ENCODE measurements around the gene PNMA8A.

DNA sequence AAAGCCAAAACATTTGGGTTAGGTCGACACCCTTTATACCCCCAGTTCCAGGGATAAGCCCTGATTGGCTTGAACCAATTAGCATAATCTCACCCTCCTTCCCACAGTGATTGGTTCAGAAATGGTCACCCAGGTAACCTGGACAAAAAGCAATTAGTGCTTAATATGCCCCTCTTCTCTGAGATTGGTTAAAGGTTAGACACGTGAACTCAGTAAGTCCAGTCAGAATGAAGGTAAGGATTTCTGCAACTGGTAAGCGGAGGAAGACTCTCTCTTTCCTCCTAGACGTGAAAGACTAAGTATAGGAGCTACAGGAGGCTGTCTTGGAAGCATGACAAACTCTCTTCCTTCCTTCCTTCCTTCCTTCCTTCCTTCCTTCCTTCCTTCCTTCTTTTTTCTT lies 41.4 kb downstream of the PNMA8A start:
- TF ChIP-seq, protein P1, sequence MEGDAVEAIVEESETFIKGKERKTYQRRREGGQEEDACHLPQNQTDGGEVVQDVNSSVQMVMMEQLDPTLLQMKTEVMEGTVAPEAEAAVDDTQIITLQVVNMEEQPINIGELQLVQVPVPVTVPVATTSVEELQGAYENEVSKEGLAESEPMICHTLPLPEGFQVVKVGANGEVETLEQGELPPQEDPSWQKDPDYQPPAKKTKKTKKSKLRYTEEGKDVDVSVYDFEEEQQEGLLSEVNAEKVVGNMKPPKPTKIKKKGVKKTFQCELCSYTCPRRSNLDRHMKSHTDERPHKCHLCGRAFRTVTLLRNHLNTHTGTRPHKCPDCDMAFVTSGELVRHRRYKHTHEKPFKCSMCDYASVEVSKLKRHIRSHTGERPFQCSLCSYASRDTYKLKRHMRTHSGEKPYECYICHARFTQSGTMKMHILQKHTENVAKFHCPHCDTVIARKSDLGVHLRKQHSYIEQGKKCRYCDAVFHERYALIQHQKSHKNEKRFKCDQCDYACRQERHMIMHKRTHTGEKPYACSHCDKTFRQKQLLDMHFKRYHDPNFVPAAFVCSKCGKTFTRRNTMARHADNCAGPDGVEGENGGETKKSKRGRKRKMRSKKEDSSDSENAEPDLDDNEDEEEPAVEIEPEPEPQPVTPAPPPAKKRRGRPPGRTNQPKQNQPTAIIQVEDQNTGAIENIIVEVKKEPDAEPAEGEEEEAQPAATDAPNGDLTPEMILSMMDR (IDR thresholded peaks at IDR 0.05), result no peak
- TF ChIP-seq POLR2A (IDR thresholded peaks at IDR 0.05) (no peak), POLR2AphosphoS5 (IDR thresholded peaks at IDR 0.05) (no peak), EP300 (IDR thresholded peaks at IDR 0.05; ENCODE audit: low read depth) (no peak)

Data from transverse colon (tissue), 4 donors.